IMR-90 (cell line): ENCODE data around the gene CTDSP1.

ENCODE experiments used
- FOS ChIP-seq: fragments of 150-350 bp; IDR thresholded peaks from 2 replicates; pipeline ENCODE4 v1.6.1; 2016; ENCODE audit warnings: low read depth, low read length
- MAZ ChIP-seq: IDR thresholded peaks from 2 replicates; pipeline ENCODE4 v1.6.1; 2012; ENCODE audit warnings: low read depth, mild to moderate bottlenecking, low read length, improper control_type of control experiment, moderate library complexity, borderline replicate concordance
- NFE2L2 ChIP-seq: fragments of 150-350 bp; IDR thresholded peaks from 2 replicates; pipeline ENCODE4 v1.6.1; 2016; ENCODE audit warnings: low read depth, mild to moderate bottlenecking, low read length
- POLR2A ChIP-seq: IDR thresholded peaks from 2 replicates; pipeline ENCODE4 v1.6.1; 2012; ENCODE audit warnings: mild to moderate bottlenecking, low read depth, low read length
- RAD21 ChIP-seq: IDR thresholded peaks from 2 replicates; pipeline ENCODE4 v1.6.1; 2012; ENCODE audit warnings: low read length, improper control_type of control experiment
- TF ChIP-seq, protein P1 (sequence below): conservative IDR thresholded peaks from 2 replicates; pipeline ENCODE4 v1.5.1; 2012; ENCODE audit warnings: mild to moderate bottlenecking, low read depth, low read length, improper control_type of control experiment

DNA sequence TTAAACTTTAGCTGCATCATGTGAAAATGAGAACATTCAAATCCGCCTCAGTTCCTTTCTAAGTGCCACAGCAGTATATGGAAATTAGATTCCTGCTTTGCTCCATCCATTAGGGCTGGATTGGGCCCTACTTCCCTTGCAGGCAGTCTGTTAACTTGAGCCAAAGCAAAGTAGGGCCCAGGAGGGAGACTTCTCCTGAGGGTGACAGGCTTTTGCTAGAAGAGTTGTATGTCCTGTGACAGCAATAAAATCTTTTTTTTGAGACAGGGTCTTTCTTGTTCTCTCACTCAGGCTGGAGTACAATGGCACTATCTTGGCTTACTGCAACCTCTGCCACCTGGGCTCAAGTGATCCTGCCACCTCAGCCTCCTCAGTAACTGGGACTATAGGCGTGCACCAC is 47.4 kb downstream of the CTDSP1 start:
- TF ChIP-seq, protein P1, sequence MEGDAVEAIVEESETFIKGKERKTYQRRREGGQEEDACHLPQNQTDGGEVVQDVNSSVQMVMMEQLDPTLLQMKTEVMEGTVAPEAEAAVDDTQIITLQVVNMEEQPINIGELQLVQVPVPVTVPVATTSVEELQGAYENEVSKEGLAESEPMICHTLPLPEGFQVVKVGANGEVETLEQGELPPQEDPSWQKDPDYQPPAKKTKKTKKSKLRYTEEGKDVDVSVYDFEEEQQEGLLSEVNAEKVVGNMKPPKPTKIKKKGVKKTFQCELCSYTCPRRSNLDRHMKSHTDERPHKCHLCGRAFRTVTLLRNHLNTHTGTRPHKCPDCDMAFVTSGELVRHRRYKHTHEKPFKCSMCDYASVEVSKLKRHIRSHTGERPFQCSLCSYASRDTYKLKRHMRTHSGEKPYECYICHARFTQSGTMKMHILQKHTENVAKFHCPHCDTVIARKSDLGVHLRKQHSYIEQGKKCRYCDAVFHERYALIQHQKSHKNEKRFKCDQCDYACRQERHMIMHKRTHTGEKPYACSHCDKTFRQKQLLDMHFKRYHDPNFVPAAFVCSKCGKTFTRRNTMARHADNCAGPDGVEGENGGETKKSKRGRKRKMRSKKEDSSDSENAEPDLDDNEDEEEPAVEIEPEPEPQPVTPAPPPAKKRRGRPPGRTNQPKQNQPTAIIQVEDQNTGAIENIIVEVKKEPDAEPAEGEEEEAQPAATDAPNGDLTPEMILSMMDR = no peak
- no peak for TF ChIP-seq POLR2A
- TF ChIP-seq MAZ = no peak
- TF ChIP-seq RAD21 = no peak
- no peak for TF ChIP-seq FOS
- no peak for TF ChIP-seq NFE2L2
